Measurements from ENCODE around the gene SASS6.
A peak's percentile ranks its signal among the peaks of the same experiment; 100 is the strongest.

Gene SASS6

DNA sequence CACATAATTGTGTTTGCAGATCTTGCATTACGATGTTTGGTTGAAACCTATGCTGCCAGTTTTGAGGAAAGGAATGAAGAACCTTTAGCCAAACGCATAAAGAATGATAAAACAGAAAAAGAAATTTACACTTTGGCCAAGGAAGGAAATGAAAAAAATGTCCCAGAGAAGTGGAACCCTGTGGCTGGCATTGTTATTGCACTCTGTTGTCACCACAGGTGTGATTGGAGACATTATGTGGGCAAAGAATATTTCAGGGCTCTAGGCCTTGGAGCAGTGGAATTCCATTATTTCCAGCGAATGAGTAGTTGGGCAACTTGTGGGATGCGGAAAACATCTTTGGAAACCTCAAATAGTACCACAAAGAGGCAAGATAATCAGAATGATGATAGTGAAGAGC lies 15.1 kb upstream of the SASS6 start (continued):
- no peak for TF ChIP-seq PATZ1 (CRISPR knock-in tag; IDR thresholded peaks at IDR 0.05; ENCODE audit: borderline replicate concordance)
- TF ChIP-seq ZNF70 (CRISPR knock-in tag; IDR thresholded peaks at IDR 0.05) = no peak
- TF ChIP-seq CREB5 (CRISPR knock-in tag; IDR thresholded peaks at IDR 0.05; ENCODE audit: low read depth) = no peak
- TF ChIP-seq ZNF8 (CRISPR knock-in tag; IDR thresholded peaks at IDR 0.05) = no peak
- no peak for TF ChIP-seq RARB (CRISPR knock-in tag; IDR thresholded peaks at IDR 0.05)
- TF ChIP-seq ZC3H10 (CRISPR knock-in tag; IDR thresholded peaks at IDR 0.05) = no peak
- no peak for TF ChIP-seq ISL1 (CRISPR knock-in tag; IDR thresholded peaks at IDR 0.05)
- TF ChIP-seq CSDC2 (CRISPR knock-in tag; IDR thresholded peaks at IDR 0.05) = no peak
- TF ChIP-seq BACH2 (CRISPR knock-in tag; IDR thresholded peaks at IDR 0.05; ENCODE audit: borderline replicate concordance) = no peak
- TF ChIP-seq OSR1 (CRISPR knock-in tag; IDR thresholded peaks at IDR 0.05) = no peak
- no peak for TF ChIP-seq SNAI2 (CRISPR knock-in tag; IDR thresholded peaks at IDR 0.05)
- TF ChIP-seq, protein P1, sequence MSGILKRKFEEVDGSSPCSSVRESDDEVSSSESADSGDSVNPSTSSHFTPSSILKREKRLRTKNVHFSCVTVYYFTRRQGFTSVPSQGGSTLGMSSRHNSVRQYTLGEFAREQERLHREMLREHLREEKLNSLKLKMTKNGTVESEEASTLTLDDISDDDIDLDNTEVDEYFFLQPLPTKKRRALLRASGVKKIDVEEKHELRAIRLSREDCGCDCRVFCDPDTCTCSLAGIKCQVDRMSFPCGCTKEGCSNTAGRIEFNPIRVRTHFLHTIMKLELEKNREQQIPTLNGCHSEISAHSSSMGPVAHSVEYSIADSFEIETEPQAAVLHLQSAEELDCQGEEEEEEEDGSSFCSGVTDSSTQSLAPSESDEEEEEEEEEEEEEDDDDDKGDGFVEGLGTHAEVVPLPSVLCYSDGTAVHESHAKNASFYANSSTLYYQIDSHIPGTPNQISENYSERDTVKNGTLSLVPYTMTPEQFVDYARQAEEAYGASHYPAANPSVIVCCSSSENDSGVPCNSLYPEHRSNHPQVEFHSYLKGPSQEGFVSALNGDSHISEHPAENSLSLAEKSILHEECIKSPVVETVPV (CRISPR knock-in tag; IDR thresholded peaks at IDR 0.05) = no peak

- ATAC-seq = no peak
- TF ChIP-seq ZFP3 (CRISPR knock-in tag; IDR thresholded peaks at IDR 0.05) = peak; percentile 82; the same call in 1 of the 2 replicates
- no peak for TF ChIP-seq ISL1 (CRISPR knock-in tag; IDR thresholded peaks at IDR 0.05)
- TF ChIP-seq ZNF8 (CRISPR knock-in tag; IDR thresholded peaks at IDR 0.05) = no peak
- no peak for TF ChIP-seq SNAI2 (CRISPR knock-in tag; IDR thresholded peaks at IDR 0.05)
- TF ChIP-seq CREB5 (CRISPR knock-in tag; IDR thresholded peaks at IDR 0.05; ENCODE audit: low read depth) = no peak
These were observed 14.2 kb upstream of the SASS6 start for GRCh38 chr1:100146958-100147357.

DNA sequence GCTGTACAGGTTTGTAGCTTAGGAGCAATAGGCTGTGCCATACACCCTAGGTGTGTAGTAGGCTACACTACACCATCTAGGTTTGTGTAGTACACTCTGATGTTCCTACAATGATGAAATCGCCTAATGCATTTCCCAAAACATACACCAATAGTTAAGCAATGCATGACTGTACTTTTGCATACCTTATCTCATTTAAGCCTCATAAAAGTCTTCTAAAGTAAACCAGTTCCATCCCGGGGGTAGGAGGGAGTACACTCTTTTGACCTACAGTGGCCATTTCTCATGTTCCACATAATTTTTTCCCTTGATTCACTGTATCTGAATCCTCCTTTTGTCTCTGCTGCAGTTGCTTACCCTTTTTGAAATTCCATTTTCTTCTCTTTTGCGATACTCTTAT lies 12.4 kb upstream of the SASS6 start:
- no peak for ATAC-seq
- no peak for TF ChIP-seq PATZ1 (CRISPR knock-in tag; IDR thresholded peaks at IDR 0.05; ENCODE audit: borderline replicate concordance)

DNA sequence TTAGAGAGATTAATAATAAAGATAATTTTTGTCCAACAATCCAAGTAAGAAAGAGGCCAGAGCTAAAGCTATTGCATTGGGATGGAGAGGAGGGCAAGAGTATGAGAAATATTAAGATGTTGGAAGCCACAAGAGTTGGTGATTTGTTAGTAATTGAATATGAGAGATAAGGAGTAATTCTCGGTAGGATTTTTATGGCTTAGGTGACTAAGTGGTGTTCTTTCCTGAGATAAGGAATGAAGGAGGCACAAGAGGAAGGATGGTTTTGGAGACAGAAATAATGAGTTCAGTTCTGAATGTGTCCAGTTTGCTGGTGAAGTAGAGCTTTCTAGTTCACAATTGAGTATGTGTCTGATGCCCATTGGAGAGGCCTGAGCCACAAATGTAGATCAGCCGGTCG lies 9.6 kb upstream of the SASS6 start:
- no peak for ATAC-seq
- no peak for TF ChIP-seq CREB5 (CRISPR knock-in tag; IDR thresholded peaks at IDR 0.05; ENCODE audit: low read depth)
- no peak for TF ChIP-seq ARNTL (CRISPR knock-in tag; IDR thresholded peaks at IDR 0.05; ENCODE audit: borderline replicate concordance, low read depth)
- no peak for TF ChIP-seq POU6F1 (CRISPR knock-in tag; IDR thresholded peaks at IDR 0.05; ENCODE audit: borderline replicate concordance, low read depth)
- TF ChIP-seq ISL1 (CRISPR knock-in tag; IDR thresholded peaks at IDR 0.05) = no peak
- no peak for TF ChIP-seq GLIS3 (CRISPR knock-in tag; IDR thresholded peaks at IDR 0.05)
- no peak for TF ChIP-seq ZFP3 (CRISPR knock-in tag; IDR thresholded peaks at IDR 0.05)
- no peak for TF ChIP-seq CSDC2 (CRISPR knock-in tag; IDR thresholded peaks at IDR 0.05)
- TF ChIP-seq OSR1 (CRISPR knock-in tag; IDR thresholded peaks at IDR 0.05) = no peak
- TF ChIP-seq, protein P1 (CRISPR knock-in tag; IDR thresholded peaks at IDR 0.05) = no peak
- TF ChIP-seq RARB (CRISPR knock-in tag; IDR thresholded peaks at IDR 0.05) = no peak
- no peak for TF ChIP-seq ZNF8 (CRISPR knock-in tag; IDR thresholded peaks at IDR 0.05)
- TF ChIP-seq TSHZ2 (CRISPR knock-in tag; IDR thresholded peaks at IDR 0.05) = no peak
- no peak for TF ChIP-seq ESRRG (CRISPR knock-in tag; IDR thresholded peaks at IDR 0.05)
- TF ChIP-seq ZNF70 (CRISPR knock-in tag; IDR thresholded peaks at IDR 0.05) = no peak
- TF ChIP-seq ZFP30 (CRISPR knock-in tag; IDR thresholded peaks at IDR 0.05) = no peak
- no peak for TF ChIP-seq TOX (CRISPR knock-in tag; IDR thresholded peaks at IDR 0.05; ENCODE audit: borderline replicate concordance)
